ENCODE data around the gene CHST11.
"Not testable (repeated sequence)": the region's sequence is repeated elsewhere in the genome, so short reads cannot be mapped to it uniquely, and the experiment has no call there.

CHST11 gene

GRCh38 chr12:104790296-104791125, 333.8 kb downstream of the CHST11 start:
- DNase-seq: no peak

- DNase-seq: no peak
Measured at GRCh38 chr12:104792570-104792969, 335.8 kb downstream of the CHST11 start.

GRCh38 chr12:104793285-104793684, 336.5 kb downstream of the CHST11 start:
- no peak for DNase-seq

- no peak for DNase-seq
Measured at GRCh38 chr12:104793968-104794367, 337.2 kb downstream of the CHST11 start.

GRCh38 chr12:104796475-104796862, 339.7 kb downstream of the CHST11 start:
- DNase-seq: no peak

GRCh38 chr12:104799458-104799857, 342.7 kb downstream of the CHST11 start:
- DNase-seq: no peak

GRCh38 chr12:104801005-104801404, 344.3 kb downstream of the CHST11 start:
- no peak for DNase-seq

- DNase-seq: no peak
Measured at GRCh38 chr12:104801427-104801826, 344.7 kb downstream of the CHST11 start.

GRCh38 chr12:104802208-104802607, 345.5 kb downstream of the CHST11 start:
- no peak for DNase-seq

GRCh38 chr12:104805186-104805585, 348.4 kb downstream of the CHST11 start:
- no peak for DNase-seq

GRCh38 chr12:104806194-104806593, 349.4 kb downstream of the CHST11 start:
- DNase-seq: not testable (repeated sequence)

- DNase-seq: no peak
Measured at GRCh38 chr12:104809251-104809650, 352.5 kb downstream of the CHST11 start.

- no peak for DNase-seq
Measured at GRCh38 chr12:104809706-104810385, 353.1 kb downstream of the CHST11 start.
